Cardiac muscle cell (in vitro differentiated cells and primary cell): Measurements from ENCODE around the gene MYBPC2. TPM values are rescaled to one million over a fixed set of nuclear protein-coding genes. Genes with fewer than 3 reads are reported as not detected.

ENCODE experiments used
- DNase-seq, 2 donors: peaks; one replicate each; pipeline versions ENCODE4 v3.0.0 to v3.0.0-alpha.2; 2010 to 2017; ENCODE audit warnings: low read depth in 1 of 2, low spot score in 1 of 2
- H3K27ac ChIP-seq: fragments of 200-600 bp; sonication (generic); 2 replicates; pipeline ENCODE4 v1.5.1; 2016
- H3K27me3 ChIP-seq: fragments of 200-600 bp; sonication (generic); 2 replicates; pipeline ENCODE4 v1.6.0; 2016; ENCODE audit warnings: control low read depth
- H3K36me3 ChIP-seq: fragments of 200-600 bp; sonication (generic); 2 replicates; pipeline ENCODE4 v1.5.1; 2016; ENCODE audit warnings: control low read depth
- H3K4me1 ChIP-seq: fragments of 200-600 bp; sonication (generic); 2 replicates; pipeline ENCODE4 v1.8.1; 2017; ENCODE audit warnings: low read depth, mild to moderate bottlenecking, mixed run types
- H3K4me3 ChIP-seq: fragments of 200-600 bp; sonication (generic); 2 replicates; pipeline ENCODE4 v1.5.1; 2016; ENCODE audit warnings: mild to moderate bottlenecking
- H3K9me3 ChIP-seq: fragments of 200-600 bp; sonication (generic); 2 replicates; pipeline ENCODE4 v1.5.1; 2017; ENCODE audit warnings: low read depth, mild to moderate bottlenecking, control low read depth
- CTCF ChIP-seq: IDR thresholded peaks from 2 replicates; pipeline ENCODE4 v1.5.1; 2012; ENCODE audit warnings: low read depth, mild to moderate bottlenecking, low read length
- polyA plus RNA-seq: library from polyadenylated mRNA; unstranded; fragments of >200 nt; fragmentation: Nextera tagmentation; extraction: Ambion mirVana; gene quantifications from 2 replicates; pipeline ENCODE4 v1.2.1, GENCODE V29; 2016
- total RNA-seq: library from RNA; depleted of rRNA; stranded (reverse); fragments of >200 nt; gene quantifications from 2 replicates; pipeline ENCODE4 v1.2.3, GENCODE V29; 2016

Gene MYBPC2
- total and polyA plus RNA-seq, 2 experiments from 2014 or later: 0.18 to 0.31 TPM

GRCh38 chr19:50450369-50451222, 17.9 kb downstream of the MYBPC2 start:
- Histone ChIP-seq H3K27ac (no peak overlapping the region), H3K9me3 (no peaks in the 10 kb centered on the region), H3K4me3 (no peak overlapping the region), H3K36me3 (no peaks in the 10 kb centered on the region), H3K27me3 (no peaks in the 10 kb centered on the region), H3K4me1 (no peaks in the 10 kb centered on the region)
- DNase-seq: no peak
- TF ChIP-seq CTCF: no peak

GRCh38 chr19:50451223-50451534, 18.5 kb downstream of the MYBPC2 start:
- DNase-seq: no peak
- H3K27ac ChIP-seq: no peak overlapping the region
- TF ChIP-seq CTCF: no peak
- H3K36me3 ChIP-seq: no peaks in the 10 kb centered on the region
- no peak overlapping the region for H3K4me3 ChIP-seq
- no peaks in the 10 kb centered on the region for H3K27me3 ChIP-seq
- no peaks in the 10 kb centered on the region for H3K9me3 ChIP-seq
- H3K4me1 ChIP-seq: no peaks in the 10 kb centered on the region

- H3K9me3 ChIP-seq: no peaks in the 10 kb centered on the region
- no peaks in the 10 kb centered on the region for H3K4me1 ChIP-seq
- H3K27ac ChIP-seq: no peak overlapping the region
- no peak for DNase-seq
- no peaks in the 10 kb centered on the region for H3K27me3 ChIP-seq
- no peak for TF ChIP-seq CTCF
- H3K4me3 ChIP-seq: no peak overlapping the region
- no peaks in the 10 kb centered on the region for H3K36me3 ChIP-seq
Measured at GRCh38 chr19:50453243-50453642, 20.6 kb downstream of the MYBPC2 start.

GRCh38 chr19:50455992-50456391, 23.3 kb downstream of the MYBPC2 start:
- Histone ChIP-seq H3K9me3 (no peaks in the 10 kb centered on the region), H3K4me1 (no peaks in the 10 kb centered on the region)
- TF ChIP-seq CTCF: no peak

GRCh38 chr19:50457300-50457699, 24.6 kb downstream of the MYBPC2 start:
- no peak for TF ChIP-seq CTCF
- DNase-seq: no peak
- H3K9me3 ChIP-seq: no peaks in the 10 kb centered on the region
- no peaks in the 10 kb centered on the region for H3K36me3 ChIP-seq
- H3K27me3 ChIP-seq: no peaks in the 10 kb centered on the region
- H3K27ac ChIP-seq: no peak overlapping the region
- no peaks in the 10 kb centered on the region for H3K4me1 ChIP-seq
- no peak overlapping the region for H3K4me3 ChIP-seq

More at GRCh38 chr19:50455992-50456391, 23.3 kb downstream of the MYBPC2 start:
- no peak overlapping the region for H3K27ac ChIP-seq
- no peaks in the 10 kb centered on the region for H3K36me3 ChIP-seq
- no peak overlapping the region for H3K4me3 ChIP-seq
- DNase-seq: no peak
- H3K27me3 ChIP-seq: no peaks in the 10 kb centered on the region
